ENCODE measurements around the gene ING1. TPM values are rescaled to one million over a fixed set of nuclear protein-coding genes. Genes with fewer than 3 reads are reported as not detected.
A peak's percentile ranks its signal among the peaks of the same experiment; 100 is the strongest.

Gene ING1
- total and polyA plus RNA-seq, 12 donors = 4.3 to 28.6 (median 8.9) TPM

DNA sequence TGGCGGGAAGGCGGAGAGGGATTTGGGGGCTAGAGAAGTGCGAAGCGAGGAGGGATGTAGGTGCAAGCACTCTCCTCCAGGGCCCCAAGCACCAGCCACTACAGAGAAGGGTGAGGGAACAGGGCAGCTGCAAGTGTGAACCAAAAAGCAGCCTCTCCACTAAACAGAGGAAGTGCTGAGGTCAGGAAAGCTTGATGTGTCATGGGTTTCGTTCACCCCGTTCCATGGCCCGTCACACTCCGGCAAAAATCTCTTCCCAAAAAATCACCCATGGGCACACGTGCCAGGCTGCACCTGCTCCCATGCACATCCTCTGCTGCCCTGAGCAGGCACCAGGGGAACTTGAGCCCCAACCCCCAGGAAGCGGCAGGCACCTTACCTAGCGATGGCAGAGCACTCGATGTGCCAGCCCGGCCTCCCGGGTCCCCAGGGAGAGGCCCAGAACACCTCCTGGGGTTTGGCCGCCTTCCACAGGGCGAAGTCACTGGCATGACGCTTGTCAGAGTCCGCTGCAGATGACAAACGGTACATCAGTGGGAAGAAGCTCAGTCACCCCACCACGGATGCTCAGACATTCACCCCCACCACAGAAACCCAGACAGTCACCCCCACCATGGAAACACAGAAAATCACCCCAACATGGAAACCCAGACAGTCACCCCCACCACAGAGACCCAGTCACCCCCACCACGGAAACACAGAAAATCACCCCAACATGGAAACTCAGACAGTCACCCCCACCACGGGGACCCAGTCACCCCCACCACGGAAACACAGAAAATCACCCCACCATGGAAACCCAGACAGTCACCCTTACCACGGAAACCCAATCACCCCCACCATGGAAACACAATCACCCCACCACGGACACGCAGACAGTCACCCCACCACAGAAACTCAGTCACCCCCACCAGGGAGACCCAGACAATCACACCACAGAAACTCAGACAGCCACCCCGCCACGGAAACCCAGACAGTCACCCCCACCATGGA lies 36.6 kb upstream of the ING1 start:
- Histone ChIP-seq H3K9me3 (replicated peaks in 1 of 3) (no peaks in the 10 kb centered on the region), H3K27me3 (no peaks in the 10 kb centered on the region), H3K4me3 (no peak overlapping the region), H3K27ac (peak overlapping the region in 1 of 5 donors; percentile 40), H3K4me1 (replicated peaks in 1 of 2) (no peaks in the 10 kb centered on the region), H3K36me3 (replicated peaks in 1 of 2) (peaks cover 0 to 39% of the 10 kb centered on the region in 2 donors)
- WGBS, 4 donors = 83 to 88% (median 87%) methylated on average over 16 to 28 of the region's 28 CpGs
- intact Hi-C loops (cut with DNase I) = no loop called here
- TF ChIP-seq, protein P1, sequence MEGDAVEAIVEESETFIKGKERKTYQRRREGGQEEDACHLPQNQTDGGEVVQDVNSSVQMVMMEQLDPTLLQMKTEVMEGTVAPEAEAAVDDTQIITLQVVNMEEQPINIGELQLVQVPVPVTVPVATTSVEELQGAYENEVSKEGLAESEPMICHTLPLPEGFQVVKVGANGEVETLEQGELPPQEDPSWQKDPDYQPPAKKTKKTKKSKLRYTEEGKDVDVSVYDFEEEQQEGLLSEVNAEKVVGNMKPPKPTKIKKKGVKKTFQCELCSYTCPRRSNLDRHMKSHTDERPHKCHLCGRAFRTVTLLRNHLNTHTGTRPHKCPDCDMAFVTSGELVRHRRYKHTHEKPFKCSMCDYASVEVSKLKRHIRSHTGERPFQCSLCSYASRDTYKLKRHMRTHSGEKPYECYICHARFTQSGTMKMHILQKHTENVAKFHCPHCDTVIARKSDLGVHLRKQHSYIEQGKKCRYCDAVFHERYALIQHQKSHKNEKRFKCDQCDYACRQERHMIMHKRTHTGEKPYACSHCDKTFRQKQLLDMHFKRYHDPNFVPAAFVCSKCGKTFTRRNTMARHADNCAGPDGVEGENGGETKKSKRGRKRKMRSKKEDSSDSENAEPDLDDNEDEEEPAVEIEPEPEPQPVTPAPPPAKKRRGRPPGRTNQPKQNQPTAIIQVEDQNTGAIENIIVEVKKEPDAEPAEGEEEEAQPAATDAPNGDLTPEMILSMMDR (IDR thresholded peaks at IDR 0.05) = no peak
- no peak for TF ChIP-seq POLR2A (IDR thresholded peaks at IDR 0.05)
- peak in 3 of 7 donors; percentile 31 to 49 (median 35) for DNase-seq

- Histone ChIP-seq H3K4me3 (no peak overlapping the region), H3K9me3 (replicated peaks in 1 of 3) (no peaks in the 10 kb centered on the region), H3K4me1 (replicated peaks in 1 of 2) (no peaks in the 10 kb centered on the region), H3K36me3 (replicated peaks in 1 of 2) (peaks cover 0 to 49% of the 10 kb centered on the region in 2 donors), H3K27ac (no peak overlapping the region), H3K27me3 (no peaks in the 10 kb centered on the region)
- no peak for TF ChIP-seq POLR2A (IDR thresholded peaks at IDR 0.05)
- TF ChIP-seq, protein P1 (IDR thresholded peaks at IDR 0.05) = no peak
- peak in 1 of 7 donors; percentile 31 for DNase-seq
- intact Hi-C loops (cut with DNase I) = no loop called here
- 88 to 94% (median 92%) methylated on average over 13 to 28 of the region's 28 CpGs for WGBS, 4 donors
Observed at GRCh38 chr13:110677731-110678545, 35.6 kb upstream of the ING1 start.

- peak in 1 of 7 donors; percentile 45 for DNase-seq
- no peak overlapping the region for H3K4me3 ChIP-seq
- peaks cover 0 to 58% of the 10 kb centered on the region in 2 donors for H3K36me3 ChIP-seq (replicated peaks in 1 of 2)
- no peak for TF ChIP-seq POLR2A (IDR thresholded peaks at IDR 0.05)
- TF ChIP-seq, protein P1 (IDR thresholded peaks at IDR 0.05) = peak in 4 of 6 experiments; percentile 9 to 39 (median 24)
- no peaks in the 10 kb centered on the region for H3K9me3 ChIP-seq (replicated peaks in 1 of 3)
- intact Hi-C loops (cut with DNase I) = loop anchor here in 1 of 2 donors (10.0 kb wide), 1 partner anchor 134 kb away; no protein-coding TSS in a partner anchor
- no peaks in the 10 kb centered on the region for H3K27me3 ChIP-seq
- H3K27ac ChIP-seq = no peak overlapping the region
- WGBS, 4 donors = 83 to 91% (median 87%) methylated on average over 4 to 7 of the region's 7 CpGs
- H3K4me1 ChIP-seq (replicated peaks in 1 of 2) = no peaks in the 10 kb centered on the region
Observed at GRCh38 chr13:110680852-110681251, 32.6 kb upstream of the ING1 start.

All from adrenal gland (tissue), 12 donors.